ENCODE results near the gene ATG10.
"Not testable (repeated sequence)": the region's sequence is repeated elsewhere in the genome, so short reads cannot be mapped to it uniquely, and the experiment has no call there.

Gene ATG10

DNA sequence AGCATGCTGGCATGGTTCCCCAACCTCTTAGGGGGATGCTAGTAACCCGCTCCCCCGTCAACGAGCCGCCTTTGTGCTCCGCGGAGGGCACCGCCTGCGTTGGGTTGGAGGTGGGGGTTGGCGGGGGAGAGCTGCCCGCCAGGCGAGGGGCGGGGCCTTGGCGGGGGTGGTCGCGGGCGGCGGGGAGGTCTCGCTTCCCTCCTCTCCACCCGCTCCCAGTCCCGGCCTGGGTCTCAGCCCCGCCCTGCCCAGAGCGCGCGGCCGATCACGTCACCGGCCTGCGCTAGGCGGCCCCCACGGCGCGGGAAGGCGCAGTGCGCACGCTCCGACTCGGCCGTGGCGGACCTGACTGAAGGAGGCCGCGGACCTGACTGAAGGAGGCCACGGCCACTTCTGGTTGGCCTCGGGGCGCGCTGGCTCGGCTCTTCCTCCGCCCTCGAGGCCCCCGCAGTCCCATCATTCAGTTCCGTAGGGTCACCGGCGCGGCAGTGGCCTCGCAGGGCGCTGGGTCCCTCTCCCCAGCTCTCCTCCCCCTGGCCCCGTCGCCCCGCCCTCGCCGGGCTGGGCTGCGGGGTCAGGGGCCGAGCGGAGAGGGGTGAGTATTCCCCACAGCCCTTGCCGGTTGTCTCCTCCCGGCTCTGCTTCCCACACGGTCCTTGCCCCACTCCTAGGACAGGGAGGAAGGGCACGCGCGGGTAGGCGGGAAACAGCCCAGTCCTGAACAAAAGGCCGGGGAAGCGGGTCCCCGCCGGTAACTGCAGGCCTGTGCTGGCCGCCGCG is at the start of gene ATG10:
TSS of gene ATG10 (plus strand) at position 312 of the 780 bp plus-strand sequence. CDS start 15,548 bp downstream, outside the sequence.
- H3K36me3 Mint-ChIP-seq (ENCODE audit: low read depth) = peaks cover 6% of the 10 kb centered on the region
- peak within 1 kb of the TSS; percentile 82 for H3K4me3 Mint-ChIP-seq
- no peaks in the 10 kb centered on the region for H3K9me3 Mint-ChIP-seq
- H3K27ac Mint-ChIP-seq = peak within 1 kb of the TSS; percentile 93
- DNase-seq = peak; percentile 94
- H3K4me1 Mint-ChIP-seq (ENCODE audit: low read depth) = peaks cover 30% of the 10 kb centered on the region
- no peaks in the 10 kb centered on the region for H3K27me3 Mint-ChIP-seq

DNA sequence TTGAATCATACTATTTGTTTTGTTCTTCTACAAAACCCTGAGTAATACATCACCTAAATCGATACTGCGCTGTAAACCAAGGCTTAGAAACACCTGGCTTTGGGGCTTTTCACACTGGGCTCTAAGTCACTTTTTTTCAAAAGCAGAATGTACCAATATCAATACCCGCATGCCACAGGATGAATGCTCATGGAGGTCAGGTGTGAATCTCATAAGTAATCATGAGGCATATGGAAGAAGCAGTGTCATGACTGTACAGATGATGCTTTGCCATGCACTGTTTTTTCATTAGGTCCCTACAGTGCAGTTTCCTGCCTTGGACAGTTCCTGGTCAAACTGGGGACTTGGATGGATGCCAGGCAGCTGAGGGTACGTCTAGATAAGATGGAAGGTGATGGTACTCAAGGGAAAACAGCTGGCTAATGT is 49.0 kb upstream of the ATG10 start:
- DNase-seq = no peak
- Mint-ChIP-seq H3K4me1 (ENCODE audit: low read depth) (no peaks in the 10 kb centered on the region), H3K27ac (no peak overlapping the region), H3K27me3 (no peaks in the 10 kb centered on the region), H3K9me3 (peaks cover 2% of the 10 kb centered on the region), H3K36me3 (ENCODE audit: low read depth) (no peaks in the 10 kb centered on the region), H3K4me3 (no peak overlapping the region)

DNA sequence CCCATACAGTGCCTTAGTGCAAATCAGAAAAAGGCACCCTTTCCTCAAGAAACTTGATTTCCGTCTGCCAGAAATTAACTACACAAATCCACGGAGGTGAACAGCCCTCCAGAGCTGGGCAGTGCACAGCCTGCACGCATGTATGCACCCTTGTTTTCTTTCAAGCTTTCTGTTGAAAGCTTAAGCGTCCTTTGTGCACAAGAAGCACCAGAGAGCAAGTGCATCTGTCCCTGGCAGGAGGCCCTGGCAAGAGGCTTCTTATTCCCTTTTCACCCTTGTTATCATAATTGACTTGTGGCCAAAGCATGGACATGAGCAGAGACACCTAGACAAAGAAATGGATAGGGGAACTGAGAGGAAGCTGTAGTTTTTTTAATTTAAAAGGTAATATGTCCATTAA is 47.4 kb upstream of the ATG10 start:
- H3K4me1 Mint-ChIP-seq (ENCODE audit: low read depth) = no peaks in the 10 kb centered on the region
- H3K4me3 Mint-ChIP-seq = no peak overlapping the region
- no peaks in the 10 kb centered on the region for H3K36me3 Mint-ChIP-seq (ENCODE audit: low read depth)
- no peak overlapping the region for H3K27ac Mint-ChIP-seq
- no peaks in the 10 kb centered on the region for H3K27me3 Mint-ChIP-seq
- H3K9me3 Mint-ChIP-seq = peaks cover 2% of the 10 kb centered on the region
- no peak for DNase-seq

DNA sequence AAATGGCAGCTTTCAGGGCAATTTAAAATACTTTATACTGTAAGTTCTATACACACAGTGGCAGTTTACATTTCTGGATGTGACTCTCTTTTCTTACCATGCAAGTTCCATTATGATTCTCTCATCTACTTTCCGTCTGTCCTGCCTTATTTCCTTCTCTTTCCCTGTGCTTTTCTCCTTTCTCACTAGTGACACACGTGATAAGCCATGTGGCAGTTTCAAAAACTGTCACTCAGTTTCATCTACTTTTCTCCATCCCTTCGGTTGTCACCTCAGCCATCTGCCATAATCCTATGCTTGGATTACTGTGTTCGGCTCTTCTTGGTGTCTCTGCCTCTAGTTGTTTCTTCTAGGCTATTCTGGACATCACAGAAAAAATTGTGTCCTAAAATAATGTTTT is 46.8 kb upstream of the ATG10 start:
- no peak for DNase-seq
- H3K27ac Mint-ChIP-seq = no peak overlapping the region
- no peaks in the 10 kb centered on the region for H3K4me1 Mint-ChIP-seq (ENCODE audit: low read depth)
- no peak overlapping the region for H3K4me3 Mint-ChIP-seq
- H3K9me3 Mint-ChIP-seq = peaks cover 2% of the 10 kb centered on the region
- H3K36me3 Mint-ChIP-seq (ENCODE audit: low read depth) = no peaks in the 10 kb centered on the region
- H3K27me3 Mint-ChIP-seq = no peaks in the 10 kb centered on the region

DNA sequence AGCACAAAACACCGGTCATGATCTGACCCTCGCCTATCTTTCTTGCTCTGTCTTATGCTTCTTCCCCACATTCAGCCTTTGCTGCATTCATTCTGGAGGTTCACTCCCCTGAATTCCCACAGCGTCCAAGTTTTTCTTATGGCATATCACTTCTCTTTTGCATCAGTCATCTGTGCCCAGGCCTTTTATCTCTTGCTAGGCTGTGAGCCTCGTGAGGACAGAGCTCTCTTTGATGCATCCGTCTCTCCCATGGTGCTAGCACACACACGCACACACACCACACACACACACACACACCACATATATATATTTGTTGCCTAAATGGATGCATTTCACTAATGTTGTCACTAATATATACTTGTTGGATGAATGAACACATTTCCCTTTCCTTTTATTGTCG is 45.8 kb upstream of the ATG10 start:
- H3K27me3 Mint-ChIP-seq = no peaks in the 10 kb centered on the region
- no peak for DNase-seq
- H3K36me3 Mint-ChIP-seq (ENCODE audit: low read depth) = no peaks in the 10 kb centered on the region
- H3K4me1 Mint-ChIP-seq (ENCODE audit: low read depth) = no peaks in the 10 kb centered on the region
- no peak overlapping the region for H3K4me3 Mint-ChIP-seq
- H3K27ac Mint-ChIP-seq = no peak overlapping the region
- H3K9me3 Mint-ChIP-seq = peaks cover 2% of the 10 kb centered on the region

DNA sequence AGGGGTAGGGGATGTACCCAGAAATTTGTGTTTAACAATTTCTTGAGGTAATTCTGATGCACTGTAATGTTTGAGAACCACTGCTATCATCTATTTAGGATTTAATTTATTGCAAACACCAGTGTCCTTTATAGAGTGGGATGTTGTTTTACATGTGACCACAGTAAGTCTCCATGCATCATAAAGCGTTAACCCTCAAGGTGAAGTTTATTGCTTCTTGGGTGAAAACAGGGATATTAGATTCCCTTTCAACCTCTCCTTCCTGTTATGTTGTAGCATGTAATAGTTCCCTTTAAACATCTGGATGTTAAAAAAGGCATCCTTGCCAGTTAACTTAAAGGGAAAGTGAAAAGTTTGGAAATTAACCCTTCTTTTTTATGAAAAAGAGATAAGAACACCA is 35.8 kb upstream of the ATG10 start:
- no peak for DNase-seq
- H3K4me1 Mint-ChIP-seq (ENCODE audit: low read depth) = no peaks in the 10 kb centered on the region
- no peak overlapping the region for H3K4me3 Mint-ChIP-seq
- H3K9me3 Mint-ChIP-seq = no peaks in the 10 kb centered on the region
- no peaks in the 10 kb centered on the region for H3K36me3 Mint-ChIP-seq (ENCODE audit: low read depth)
- H3K27me3 Mint-ChIP-seq = no peaks in the 10 kb centered on the region
- no peak overlapping the region for H3K27ac Mint-ChIP-seq

DNA sequence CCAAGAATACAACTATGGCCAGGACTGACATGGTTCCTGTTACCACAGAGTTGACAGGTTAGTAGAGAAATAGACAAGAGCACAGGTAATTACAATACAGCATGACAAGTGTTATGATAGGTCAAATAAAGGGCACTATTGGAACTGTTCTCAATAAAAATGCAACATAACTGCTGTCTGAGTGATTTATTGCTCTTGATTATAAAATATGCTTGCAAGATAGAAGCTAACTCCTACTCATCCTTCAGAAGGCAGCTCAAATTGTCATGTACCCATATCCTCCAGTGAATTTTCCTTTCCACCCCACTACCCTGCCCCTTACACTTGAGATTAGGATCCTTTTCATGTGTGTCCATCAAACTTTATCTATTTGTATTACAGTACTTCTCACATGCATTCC is 35.1 kb upstream of the ATG10 start:
- Mint-ChIP-seq H3K4me3 (no peak overlapping the region), H3K4me1 (ENCODE audit: low read depth) (no peaks in the 10 kb centered on the region), H3K36me3 (ENCODE audit: low read depth) (no peaks in the 10 kb centered on the region), H3K27ac (no peak overlapping the region), H3K9me3 (peaks cover 5% of the 10 kb centered on the region), H3K27me3 (no peaks in the 10 kb centered on the region)
- no peak for DNase-seq

DNA sequence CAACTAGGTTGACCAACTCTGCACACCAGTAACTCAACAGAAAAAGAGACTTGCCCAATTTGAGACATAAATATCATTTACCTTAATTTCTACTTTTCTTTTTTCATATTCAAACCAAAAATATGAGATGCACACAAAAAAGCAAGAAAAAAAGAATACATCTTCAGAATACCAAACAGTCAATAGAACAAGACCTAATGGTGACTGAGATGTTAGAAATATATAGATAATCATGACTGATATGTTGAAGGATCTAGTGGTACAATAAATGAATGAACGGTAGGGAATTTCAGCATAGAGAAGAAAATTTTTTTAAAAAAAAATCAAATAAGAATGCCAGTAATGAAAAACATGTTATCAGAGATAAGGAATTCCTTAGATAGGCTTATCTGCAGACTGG is 29.1 kb upstream of the ATG10 start:
- Mint-ChIP-seq H3K27ac (no peak overlapping the region), H3K36me3 (ENCODE audit: low read depth) (no peaks in the 10 kb centered on the region), H3K9me3 (peaks cover 23% of the 10 kb centered on the region), H3K4me1 (ENCODE audit: low read depth) (no peaks in the 10 kb centered on the region), H3K4me3 (no peak overlapping the region), H3K27me3 (no peaks in the 10 kb centered on the region)
- DNase-seq = no peak

DNA sequence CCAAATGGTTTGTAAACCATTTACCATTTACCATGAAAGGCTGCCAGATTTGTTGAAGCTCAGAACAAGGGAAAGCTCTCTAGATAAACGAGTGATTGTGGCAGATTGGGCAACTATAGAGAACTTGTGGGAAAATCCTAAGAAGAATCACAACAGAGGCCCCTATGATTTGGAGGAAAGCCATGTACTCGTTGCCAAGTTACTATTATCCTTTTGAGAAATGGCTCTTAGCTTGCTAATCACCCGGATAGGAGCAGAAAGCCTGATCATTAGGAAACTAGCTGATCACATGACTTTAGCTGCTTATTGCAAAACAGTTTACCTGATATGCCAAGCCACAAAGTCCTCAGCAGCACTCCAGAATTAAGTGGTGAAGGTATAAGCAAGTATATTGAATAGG is 23.5 kb upstream of the ATG10 start:
- peaks cover 3% of the 10 kb centered on the region for H3K9me3 Mint-ChIP-seq
- H3K27ac Mint-ChIP-seq = no peak overlapping the region
- no peak overlapping the region for H3K4me3 Mint-ChIP-seq
- no peaks in the 10 kb centered on the region for H3K4me1 Mint-ChIP-seq (ENCODE audit: low read depth)
- H3K27me3 Mint-ChIP-seq = no peaks in the 10 kb centered on the region
- no peak for DNase-seq
- no peaks in the 10 kb centered on the region for H3K36me3 Mint-ChIP-seq (ENCODE audit: low read depth)

DNA sequence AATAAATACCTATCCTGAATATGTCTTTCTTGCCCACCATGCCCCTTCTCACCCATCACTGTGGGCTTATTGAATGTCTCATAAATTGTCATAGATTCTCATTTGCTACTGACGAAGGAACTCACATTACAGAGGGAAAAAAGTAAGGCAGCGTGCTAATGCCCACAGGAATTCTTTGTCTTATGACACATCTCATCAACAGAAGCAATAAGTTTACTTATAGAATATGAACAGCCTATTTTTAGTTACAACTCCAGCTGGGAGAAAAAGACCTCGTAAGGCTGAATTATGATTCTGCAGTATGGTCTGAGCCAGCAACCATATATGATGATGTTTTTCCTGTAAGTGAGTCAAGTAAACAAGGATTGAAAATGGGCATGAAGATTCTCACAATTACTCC is 22.4 kb upstream of the ATG10 start:
- Mint-ChIP-seq H3K4me1 (ENCODE audit: low read depth) (no peaks in the 10 kb centered on the region), H3K36me3 (ENCODE audit: low read depth) (no peaks in the 10 kb centered on the region), H3K4me3 (no peak overlapping the region), H3K27me3 (no peaks in the 10 kb centered on the region), H3K9me3 (peaks cover 2% of the 10 kb centered on the region), H3K27ac (no peak overlapping the region)
- no peak for DNase-seq

DNA sequence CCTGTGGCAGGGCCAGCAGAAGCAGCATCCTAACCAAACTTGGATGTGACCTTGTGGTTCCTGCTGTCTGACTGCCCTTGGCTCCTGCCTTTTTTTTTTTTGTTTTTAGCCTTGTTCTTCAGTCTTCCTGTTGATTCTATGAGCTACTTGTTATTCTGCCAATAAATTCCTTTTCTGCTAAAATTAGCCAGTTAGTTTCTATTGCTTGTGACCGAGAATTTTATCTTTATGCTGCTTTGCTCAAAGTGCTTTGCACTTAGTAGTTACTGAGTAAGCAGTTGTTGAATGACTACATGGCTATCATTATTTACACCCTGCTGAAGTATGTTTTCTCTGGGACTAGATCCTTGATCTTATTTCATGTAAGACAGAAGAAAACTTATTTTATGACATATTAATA is 20.8 kb upstream of the ATG10 start:
- no peaks in the 10 kb centered on the region for H3K36me3 Mint-ChIP-seq (ENCODE audit: low read depth)
- no peak overlapping the region for H3K27ac Mint-ChIP-seq
- DNase-seq = no peak
- H3K4me3 Mint-ChIP-seq = no peak overlapping the region
- no peaks in the 10 kb centered on the region for H3K4me1 Mint-ChIP-seq (ENCODE audit: low read depth)
- no peaks in the 10 kb centered on the region for H3K9me3 Mint-ChIP-seq
- H3K27me3 Mint-ChIP-seq = no peaks in the 10 kb centered on the region

DNA sequence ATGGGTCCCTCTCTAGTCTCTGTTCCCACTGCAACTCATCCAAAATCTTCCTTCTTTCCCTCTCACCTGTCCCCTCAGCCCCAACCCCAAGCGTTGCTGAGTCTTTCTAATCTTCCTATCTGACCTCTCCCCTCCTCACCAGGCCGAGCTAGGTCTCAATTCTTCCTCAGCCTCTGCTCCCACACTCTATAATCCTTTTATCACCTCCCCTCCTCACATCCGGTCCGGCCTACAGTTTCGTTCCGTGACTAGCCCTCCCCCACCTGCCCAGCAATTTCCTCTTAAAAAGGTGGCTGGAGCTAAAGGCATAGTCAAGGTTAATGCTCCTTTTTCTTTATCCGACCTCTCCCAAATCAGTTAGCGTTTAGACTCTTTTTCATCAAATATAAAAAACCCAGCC is 17.0 kb upstream of the ATG10 start:
- H3K27me3 Mint-ChIP-seq; DNase-seq; H3K9me3 Mint-ChIP-seq; H3K4me1 Mint-ChIP-seq (ENCODE audit: low read depth); H3K4me3 Mint-ChIP-seq; H3K27ac Mint-ChIP-seq; H3K36me3 Mint-ChIP-seq (ENCODE audit: low read depth): not testable (repeated sequence)

DNA sequence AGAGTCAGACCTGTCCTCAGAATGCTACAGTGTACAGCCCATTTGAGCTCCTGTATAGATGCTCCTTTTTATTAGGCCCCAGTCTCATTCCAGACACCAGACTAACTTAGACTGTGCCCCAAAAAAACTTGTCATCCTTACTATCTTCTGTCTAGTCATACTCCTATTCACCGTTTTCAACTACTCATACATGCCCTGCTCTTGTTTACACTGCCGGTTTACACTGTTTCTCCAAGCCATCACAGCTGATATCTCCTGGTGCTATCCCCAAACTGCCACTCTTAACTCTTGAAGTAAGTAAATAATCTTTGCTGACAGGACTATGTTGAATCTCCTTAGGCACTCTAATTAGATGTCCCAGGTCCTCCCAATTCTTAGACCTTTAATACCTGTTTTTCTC is 13.7 kb upstream of the ATG10 start:
- H3K27ac Mint-ChIP-seq; H3K4me3 Mint-ChIP-seq; H3K4me1 Mint-ChIP-seq (ENCODE audit: low read depth); H3K36me3 Mint-ChIP-seq (ENCODE audit: low read depth); H3K27me3 Mint-ChIP-seq; DNase-seq; H3K9me3 Mint-ChIP-seq: not testable (repeated sequence)

DNA sequence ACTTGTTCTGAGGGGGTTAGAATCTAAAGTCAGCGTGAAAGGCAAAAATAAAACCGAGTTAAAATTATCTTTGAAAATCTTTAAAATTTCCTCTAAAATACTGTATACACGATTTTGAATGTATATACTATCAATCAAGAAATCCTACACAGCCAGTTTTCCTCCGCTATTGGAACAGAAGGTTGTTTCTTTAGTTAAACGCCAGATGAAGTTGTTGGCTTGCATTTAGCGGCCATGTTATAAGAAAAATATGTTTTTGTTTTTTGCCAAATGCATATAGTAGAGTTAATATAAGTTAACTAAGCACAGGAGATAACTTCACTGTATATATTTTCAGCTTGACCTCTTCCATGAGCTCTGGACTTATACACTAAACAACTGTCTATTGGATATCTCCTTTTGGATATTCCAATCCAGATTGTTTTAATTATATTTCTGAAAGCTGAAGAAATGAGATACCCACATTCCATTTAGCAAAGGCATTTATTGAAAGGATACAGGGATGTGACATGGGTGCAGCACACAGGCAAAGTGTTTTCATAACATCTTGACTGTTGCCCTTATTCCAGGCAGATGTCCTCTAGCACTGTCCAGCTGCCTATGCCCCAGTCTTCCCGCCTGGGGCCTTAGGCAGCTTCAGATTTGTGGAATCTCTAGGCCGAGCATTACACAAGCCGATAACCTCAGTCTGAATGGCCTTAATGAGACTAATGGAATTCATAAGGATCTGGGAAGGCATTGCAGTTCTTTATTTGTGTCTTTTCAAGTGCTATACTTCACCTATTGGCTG is 10.0 kb upstream of the ATG10 start:
- Mint-ChIP-seq H3K4me1 (ENCODE audit: low read depth) (no peaks in the 10 kb centered on the region), H3K27ac (no peak overlapping the region), H3K36me3 (ENCODE audit: low read depth) (no peaks in the 10 kb centered on the region)

DNA sequence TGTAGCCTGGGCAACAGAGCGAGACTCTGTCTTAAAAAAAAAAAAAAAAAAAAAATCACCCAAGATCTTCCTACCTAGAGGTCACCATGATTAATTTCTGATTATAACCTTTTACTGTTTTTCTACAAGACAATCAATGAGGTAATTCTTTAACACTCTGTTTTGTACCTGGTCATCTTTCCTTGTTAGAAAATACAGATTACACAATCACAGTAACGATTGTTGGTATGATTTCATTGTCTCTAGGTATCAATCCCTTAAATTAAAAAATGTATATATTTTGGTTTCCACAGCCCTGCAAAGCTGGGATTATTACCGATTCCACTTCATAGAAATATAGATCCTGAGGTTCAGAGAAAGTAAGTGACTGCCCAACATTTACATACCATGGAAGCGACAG is 8.3 kb upstream of the ATG10 start:
- Mint-ChIP-seq H3K4me3 (no peak overlapping the region), H3K27ac (no peak overlapping the region), H3K36me3 (ENCODE audit: low read depth) (no peaks in the 10 kb centered on the region), H3K27me3 (no peaks in the 10 kb centered on the region), H3K9me3 (no peaks in the 10 kb centered on the region), H3K4me1 (ENCODE audit: low read depth) (no peaks in the 10 kb centered on the region)
- no peak for DNase-seq

More for the DNA sequence above, 10.0 kb upstream of the ATG10 start:
- Mint-ChIP-seq H3K4me3 (no peak overlapping the region), H3K27me3 (no peaks in the 10 kb centered on the region), H3K9me3 (no peaks in the 10 kb centered on the region)
- no peak for DNase-seq
